Measurements from ENCODE around the gene HS3ST4.

The HS3ST4 gene

DNA sequence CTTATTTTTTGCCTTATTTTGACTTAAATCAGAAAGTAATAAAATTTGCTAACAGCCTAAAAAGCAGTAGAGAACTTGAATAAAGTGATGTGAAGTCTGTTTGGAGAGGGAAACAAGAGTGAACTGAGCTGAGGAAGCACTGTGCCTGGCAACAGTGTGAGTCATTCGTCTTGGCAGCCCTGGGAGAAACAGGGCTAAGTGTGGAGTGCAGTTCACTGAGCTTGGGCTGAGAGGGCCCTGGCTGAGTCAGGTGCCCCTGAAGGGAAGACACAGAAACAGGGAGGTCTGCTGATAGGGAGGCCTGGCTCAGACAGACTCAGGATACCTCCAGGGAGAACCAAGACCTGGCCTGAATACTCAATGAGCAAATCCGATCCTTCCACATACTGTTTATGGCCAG lies 132.1 kb downstream of the HS3ST4 start:
- DNase-seq: peak in 8 of 51 donors; percentile 0 to 62 (median 12)

DNA sequence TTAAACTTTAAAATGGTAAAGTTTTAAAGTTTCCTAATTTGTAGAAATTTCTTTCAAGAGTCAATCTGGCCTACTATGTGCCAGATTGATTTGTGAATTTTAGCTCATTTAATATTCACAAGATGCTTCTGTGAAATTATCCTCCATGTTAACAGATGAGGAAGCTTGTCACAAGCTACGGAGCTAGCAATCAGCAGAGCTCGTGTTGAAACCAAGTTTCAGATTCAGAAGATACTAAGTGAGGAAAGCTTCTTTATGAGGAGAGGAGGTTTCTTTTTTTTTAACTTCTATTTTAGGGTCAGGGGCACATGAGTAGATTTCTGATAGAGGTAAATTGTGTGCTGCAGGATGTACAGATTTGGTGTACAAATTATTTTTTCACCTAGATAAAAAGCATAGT lies 135.9 kb downstream of the HS3ST4 start:
- DNase-seq: no peak

DNA sequence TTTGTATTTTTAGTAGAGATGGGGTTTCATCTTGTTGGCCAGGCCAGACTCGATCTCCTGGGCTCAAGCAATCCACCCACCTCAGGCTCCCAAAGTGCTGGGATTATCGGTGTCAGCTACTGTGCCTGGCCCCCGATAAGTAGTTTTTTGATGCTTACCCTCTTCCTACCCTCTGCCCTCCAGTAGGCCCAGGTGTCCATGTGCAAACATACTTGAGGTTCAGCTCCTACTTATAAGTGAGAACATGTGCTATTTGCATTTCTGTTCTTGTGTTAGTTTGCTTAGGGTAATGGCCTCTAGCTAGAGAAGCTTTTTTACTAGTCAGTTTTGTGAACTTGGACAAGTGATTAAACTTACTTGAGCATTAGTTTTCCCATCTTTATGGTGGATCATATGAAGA lies 136.8 kb downstream of the HS3ST4 start:
- DNase-seq: no peak

DNA sequence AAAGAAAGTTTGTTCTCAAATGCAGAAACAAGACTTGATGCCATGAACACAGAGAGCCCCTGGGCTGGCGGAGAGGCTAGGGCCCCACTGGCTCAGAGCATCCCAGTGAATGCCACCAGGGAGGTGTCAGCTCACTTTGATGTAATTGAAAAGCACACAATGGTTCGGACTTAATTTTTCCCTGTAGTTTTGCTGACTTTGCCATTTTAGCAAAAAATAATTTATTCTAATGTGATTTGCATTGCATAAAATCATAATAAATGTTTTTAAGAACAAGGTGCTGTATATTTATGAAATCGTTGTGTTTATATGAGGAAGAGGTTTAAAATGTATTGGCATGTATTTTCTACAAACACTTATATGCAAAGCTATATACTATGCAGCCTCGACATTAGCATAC lies 140.5 kb downstream of the HS3ST4 start:
- no peak for DNase-seq

DNA sequence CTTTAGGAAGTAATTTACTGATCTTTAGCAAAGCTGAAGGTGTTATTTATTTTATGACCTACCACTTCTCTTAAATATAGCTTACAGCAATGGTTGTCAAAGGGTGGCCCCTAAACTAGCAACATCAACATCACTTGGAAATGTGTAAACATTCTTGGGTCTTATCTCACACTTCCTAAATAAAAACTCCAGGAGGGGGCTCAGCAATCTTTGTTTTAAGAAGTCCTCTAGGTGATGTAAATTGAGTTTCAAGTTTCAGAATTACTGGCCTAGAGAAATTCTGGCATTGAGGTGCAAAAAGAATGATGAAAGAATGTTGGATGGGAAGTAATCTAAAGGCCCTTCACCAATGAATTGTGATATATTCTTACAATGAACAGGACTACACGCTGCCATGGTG lies 142.3 kb downstream of the HS3ST4 start:
- no peak for DNase-seq

DNA sequence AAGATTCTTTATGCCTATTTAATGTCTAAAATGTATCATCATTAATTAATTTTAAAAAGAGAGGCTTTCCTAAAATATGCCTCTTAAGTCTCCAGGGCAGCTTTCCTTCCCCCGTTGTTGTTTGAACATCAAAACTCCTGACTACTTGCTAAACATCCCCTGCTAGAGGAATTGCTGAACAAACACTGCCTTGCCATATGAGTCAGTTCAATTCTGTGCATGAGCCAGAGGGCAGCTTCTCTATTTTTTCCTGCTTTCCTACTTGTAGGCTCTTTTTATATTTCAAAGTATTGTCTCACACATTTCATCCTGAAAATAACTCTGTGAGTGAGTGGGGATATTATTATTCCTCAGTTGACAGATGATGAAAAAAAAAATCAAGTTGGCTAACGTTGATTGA lies 143.4 kb downstream of the HS3ST4 start:
- no peak for DNase-seq

DNA sequence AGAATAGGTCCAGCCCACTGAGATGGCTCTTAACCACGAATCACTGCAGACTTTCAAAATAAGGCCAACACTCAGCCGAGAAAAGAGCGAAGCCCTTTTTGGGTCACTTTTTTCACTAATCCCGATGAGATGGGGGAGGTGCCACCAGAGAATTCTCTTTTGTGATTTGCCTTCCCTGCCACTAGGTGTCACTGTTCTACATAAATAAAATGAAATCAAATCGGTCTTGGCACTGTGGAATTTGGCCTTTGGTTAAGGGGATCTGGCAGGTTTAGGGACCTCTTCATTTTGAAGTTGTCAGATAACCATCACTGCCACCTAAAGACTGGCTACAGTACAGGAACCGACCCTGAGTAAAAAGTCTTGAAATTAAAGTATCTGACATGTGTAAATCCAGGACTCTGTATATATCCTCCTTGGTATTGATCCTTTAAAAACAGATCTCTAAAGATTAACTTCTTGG lies 147.0 kb downstream of the HS3ST4 start:
- DNase-seq: peak in 19 of 51 donors; percentile 0 to 44 (median 8)

DNA sequence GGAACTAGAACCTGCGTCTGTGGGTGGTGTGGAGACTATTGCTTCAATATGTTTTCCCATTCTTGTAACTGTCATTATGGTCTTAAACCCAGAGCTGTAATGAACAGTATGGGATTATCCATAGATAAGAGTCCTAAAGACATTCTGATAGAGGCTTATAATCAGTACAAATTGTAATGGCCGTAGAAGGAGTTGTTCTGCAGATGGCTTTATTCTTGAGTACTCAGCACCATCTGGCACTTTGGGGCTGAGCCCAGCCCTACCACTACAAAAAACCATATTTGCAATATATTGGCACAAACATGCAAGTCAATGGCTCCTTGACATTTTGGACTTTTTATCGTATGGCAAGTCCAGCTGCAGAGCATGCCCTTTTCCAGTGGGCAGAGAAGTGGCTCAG lies 150.0 kb downstream of the HS3ST4 start:
- no peak for DNase-seq

DNA sequence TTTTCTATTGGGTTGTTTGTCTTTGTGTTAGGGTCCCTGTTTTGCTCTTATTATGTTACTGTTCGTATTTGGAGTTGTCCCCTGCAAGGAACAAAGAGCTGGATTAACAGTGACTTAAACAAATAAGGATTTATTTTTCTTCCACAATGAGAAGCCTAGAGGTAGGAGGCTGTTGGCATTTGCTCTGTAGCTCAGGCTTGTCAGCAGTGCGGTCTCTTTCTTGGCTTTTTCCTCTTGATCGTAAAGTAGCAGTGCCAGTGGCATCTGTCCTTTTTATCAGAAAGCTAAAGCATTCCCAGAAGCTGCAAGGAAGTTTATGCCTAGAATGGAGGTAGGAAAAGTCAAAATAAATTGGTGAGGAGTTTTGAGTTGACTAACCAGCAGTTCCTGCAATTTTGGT lies 154.1 kb downstream of the HS3ST4 start:
- DNase-seq: no peak

DNA sequence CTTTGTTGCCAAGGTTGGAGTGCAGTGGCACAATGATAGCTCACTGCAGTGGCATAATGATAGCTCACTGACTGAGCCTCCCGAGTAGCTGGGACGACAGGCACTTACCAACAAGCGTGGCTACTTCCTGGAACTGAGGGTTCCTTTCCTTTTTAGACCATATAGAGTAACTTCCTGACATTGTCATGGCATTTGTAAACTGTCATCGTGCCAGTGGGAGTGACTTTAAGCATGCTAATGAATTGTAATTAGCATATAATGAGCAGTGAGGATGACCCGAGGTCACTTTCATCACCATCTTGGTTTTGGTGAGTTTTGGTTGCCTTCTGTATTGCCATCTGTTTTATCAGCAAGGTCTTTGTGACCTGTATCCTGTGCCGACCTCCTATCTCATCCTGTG lies 162.4 kb downstream of the HS3ST4 start:
- DNase-seq: no peak

DNA sequence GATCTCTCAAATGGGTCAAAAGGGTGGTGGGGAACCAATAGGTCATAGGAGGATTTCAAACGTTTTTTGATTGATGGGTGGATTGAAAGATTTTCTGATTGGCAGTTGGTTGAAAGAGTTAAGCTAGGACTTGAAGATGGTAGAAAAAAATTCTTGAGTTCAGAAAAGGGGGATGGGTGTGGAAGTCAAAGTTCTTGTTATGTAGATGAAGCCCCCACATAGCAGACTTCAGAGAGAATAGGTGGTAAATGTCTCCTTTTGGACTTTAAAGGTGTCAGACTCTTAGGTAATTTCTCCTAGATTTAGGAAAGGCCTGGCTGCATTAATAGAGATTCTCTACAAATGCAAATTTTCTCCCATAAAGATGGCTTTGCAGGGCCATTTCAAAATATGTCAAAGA lies 163.3 kb downstream of the HS3ST4 start:
- DNase-seq: no peak

DNA sequence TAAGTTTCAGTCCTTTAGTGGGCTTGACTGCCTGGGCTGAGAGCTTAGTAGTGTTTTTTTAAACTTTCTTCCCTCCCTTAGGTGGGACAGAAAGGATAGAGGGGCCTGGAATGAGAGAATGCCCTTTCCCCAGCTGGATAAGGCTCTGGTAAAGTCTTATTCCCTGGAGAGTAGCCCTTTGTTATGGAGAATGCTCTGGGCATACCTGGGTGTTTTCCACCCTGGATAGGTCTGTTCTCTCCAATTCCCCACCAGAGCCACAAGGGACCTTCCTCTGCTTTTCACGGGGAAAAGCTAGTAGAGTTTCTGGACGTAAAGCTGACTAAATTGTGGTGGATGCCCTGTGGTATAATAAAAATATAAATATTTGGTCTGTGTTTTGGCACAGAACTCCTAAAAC lies 164.1 kb downstream of the HS3ST4 start:
- no peak for DNase-seq

DNA sequence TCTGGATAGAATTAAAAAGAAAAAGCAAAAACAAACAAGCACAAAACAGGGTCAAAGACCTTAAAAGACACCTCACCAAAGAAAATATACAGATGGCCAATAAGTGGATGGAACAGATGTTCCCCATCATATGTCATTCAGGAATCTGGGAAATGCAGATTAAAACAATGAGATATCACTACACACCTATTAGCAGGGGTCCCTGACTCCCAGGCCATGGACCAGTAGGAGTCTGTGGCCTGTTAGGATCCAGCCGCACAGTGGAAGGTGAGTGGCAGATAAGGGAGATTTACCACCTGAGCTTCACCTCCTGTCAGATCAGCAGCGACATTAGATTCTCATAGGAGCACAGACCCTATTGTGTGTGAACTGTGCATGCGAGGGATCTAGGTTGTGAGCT lies 167.9 kb downstream of the HS3ST4 start:
- no peak for DNase-seq

DNA sequence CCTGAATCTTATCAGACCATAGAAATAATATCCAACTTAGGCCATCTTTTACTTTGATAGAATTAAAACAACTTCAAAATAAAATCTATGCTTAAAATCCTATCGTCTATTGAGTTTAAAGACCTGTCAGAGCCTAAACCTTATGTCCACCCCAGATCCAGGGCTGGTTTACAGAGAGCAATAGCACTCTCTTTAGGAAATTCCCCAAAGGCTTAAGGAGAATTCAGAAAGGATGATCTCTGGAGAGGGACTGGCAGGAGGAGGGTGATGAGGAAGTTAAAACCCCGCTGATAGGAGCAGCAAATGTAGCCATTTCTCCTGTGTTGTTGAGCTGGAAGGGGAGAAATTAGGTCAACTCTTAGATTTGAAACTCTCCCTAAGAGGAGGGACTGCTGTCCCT lies 175.3 kb downstream of the HS3ST4 start:
- DNase-seq: no peak

DNA sequence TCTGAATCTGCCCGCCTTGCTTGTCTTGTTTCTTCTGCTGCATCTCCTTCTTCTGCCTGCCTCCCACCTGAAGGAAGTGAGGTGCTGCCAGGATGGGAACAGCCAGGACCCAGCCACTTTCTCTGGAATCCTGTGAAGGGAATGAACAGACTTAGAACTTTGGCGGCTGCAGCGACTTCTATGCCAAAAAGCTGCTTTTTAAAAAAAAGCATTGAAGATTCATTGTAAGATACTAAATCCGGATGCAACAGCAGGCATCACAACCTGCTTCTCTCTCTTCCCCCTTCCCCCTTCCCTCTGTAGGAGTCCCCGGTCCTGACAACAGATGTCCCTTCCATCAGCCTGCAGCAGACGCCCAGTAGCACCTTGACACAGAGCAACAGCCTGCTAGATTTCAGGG lies 176.3 kb downstream of the HS3ST4 start:
- peak in 1 of 51 donors; percentile 19 for DNase-seq

DNA sequence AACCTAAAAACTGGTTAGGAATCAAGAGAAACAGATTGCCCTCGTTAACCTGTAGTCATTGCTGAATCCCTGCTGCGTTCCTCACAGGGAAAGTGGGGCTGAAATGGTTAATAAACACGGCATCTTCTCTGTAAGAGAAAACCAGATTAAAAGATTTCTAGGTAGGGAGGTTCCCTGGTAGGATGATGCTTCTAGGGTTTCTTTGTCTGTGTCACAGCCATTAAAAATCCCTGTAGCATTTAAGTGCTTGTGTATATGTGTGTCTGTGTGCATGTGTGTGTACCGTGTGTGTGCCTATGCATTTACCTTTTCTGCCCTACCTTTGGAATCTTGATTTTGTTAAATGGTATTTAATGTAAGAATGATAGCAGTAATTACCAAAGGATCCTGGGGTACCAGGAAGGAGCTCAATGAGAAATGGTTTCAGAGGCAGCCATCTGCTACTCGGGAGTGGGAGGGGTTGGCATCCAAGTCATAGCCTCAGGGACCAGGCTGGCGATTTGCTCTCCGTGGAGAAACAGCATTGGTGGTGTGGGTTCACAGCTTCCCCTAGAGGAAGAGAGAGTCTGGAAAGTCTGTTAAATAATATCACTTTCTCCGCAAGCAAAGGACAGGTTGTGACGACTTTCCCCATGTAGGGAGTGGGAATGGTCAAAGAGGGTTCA lies 177.1 kb downstream of the HS3ST4 start:
- DNase-seq: no peak

DNA sequence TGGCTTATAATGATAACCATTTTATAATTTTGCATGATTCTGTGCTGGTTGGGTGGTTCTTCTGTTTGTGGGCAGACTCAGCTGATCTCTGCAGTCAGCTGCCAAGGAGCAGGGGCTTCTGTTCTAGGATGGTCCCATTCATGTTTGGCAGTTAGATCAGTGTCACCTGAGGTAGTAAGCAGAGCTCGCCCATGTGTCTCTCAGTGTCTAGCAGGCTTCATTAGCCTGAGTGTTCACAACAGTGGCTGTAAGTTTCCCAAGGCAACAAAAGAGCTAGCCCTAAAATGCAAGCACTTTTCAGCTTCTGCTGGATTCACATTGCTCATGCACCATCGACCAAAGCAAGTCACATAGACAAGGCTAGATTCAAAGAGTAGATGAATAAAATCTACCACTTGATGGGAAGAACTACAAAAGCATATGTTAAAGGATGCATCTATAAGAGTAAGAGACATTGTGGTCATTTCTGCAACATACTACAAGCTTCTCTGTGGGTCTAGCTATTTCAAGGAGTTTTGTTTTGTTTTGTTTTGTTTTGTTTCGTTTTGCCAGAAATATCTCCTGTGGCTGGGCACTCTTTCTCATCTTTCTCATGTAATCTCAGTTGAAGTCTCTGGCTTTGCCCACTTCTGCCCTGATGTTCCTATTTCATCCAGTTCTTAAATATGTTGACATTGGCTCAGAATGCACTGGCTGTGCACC lies 180.8 kb downstream of the HS3ST4 start:
- DNase-seq: no peak

DNA sequence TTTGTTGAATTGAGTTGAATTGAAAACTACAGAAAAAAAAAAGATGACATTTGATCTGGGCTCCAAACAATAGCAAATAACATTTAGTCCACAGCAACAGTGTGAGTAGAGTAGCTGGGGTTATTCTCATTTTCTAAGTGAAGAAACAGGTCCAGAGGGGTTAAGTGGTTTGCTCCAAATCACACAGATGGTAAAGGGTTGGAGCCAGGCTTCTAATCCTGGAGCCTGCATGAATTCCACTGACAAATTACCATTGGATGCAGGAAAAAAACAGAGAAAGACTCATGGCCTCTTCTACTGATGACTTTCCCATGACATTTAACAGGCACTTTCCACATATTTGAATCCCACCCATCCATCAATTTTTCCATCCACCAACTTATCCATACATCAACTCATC lies 182.4 kb downstream of the HS3ST4 start:
- no peak for DNase-seq

DNA sequence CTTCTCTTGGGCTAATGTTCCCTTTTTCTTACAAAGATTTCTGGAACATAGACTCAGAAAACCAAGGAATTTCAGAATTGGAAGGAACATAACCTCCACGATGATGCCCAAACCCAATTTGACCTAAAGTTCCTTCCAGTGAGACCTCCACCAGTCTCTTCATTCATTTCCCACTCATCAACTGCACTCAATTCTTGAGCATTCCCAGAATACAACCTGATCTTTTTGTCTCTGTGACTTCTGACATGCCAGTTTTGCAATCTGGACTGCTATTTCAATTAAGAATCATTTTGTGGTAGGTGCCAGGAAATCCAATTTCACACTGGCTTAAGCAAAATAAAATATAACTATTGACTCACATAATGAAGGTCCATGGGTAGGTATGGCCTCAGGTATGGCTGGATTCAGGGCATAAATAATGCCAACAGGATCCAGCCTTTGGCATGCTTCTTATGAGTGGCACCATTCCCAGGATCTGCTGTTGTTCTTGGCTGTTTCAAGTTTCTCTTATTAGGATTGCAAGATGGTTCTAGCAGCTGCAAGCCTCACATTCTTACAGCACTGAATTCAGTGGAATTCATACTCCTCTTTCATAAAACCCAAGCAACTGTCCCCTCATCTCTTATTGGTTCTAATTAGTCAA lies 184.3 kb downstream of the HS3ST4 start:
- DNase-seq: peak in 1 of 51 donors; percentile 3

DNA sequence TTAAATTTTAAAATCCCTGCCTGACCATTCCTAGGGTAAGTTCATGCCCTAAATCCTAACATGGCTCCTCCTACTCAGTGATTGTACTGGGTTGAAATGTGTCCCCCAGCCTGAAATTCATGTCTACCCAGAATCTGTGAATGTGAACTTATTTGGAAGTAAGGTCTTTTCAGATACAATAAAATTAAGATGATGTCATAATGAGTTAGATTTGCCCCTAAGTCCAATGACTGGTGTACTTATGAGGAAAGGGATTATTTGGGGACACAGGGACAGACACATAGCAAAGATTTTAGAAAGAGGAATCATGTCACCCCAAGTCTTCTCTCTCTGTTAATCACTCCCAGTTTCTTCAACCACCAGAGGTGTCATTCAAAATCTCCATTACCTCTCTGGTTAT lies 185.3 kb downstream of the HS3ST4 start:
- no peak for DNase-seq

DNA sequence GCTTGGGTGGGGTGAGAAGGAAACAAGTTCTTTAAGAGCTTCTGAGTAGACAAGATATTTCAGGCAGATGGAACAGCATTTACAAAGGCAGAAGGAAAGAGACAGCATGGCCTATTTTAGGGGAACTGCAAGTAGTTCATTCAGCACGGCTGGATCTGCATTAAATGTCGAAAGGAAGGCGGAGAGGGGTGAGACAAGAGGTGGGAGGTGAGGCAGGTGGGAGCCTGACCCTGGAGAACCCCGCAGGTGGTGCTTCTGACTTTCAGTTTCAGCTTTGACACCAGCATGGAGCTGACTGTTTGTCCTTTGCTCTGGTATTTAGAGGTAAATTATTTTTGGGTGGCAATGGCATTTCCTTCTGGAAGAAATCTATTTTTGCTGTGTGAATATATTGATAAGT lies 194.8 kb downstream of the HS3ST4 start:
- no peak for DNase-seq

DNA sequence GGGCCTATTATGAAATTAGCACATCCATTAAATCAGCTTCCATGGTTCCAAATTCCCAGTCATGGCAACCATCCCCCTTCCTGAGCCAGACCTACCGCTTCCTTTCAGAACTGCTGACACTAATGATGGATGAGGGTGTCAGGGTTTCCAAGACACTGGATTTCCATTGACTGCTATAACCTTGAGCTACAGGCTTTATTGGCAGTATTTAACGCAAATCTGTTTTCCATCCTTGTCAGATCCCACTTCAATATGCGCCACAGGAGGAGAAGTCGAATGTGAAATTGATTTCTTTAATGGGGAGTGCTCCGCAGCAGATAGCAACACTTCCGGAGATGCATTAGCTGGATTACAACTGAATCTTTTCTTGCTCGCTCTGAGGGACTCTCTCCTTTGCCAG lies 197.1 kb downstream of the HS3ST4 start:
- DNase-seq: no peak

DNA sequence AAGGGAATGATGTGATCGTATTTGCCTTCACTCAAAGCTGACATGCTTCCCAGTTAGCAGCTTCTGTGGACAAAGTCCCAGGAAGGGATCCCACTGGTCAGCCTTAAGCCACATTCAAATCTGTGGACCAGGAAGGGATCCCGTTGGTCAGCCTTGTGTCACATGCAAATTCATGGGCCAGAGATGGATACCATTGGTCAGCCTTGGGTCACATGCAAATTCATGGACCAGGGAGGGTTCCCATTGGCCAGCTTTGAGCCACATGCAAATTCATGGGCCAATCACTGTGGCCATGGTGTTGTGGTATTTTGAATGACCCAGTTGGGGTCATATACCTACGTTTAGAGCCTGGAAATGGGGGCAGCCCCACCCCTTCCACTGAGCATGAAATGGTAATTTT lies 201.6 kb downstream of the HS3ST4 start:
- no peak for DNase-seq
